Calu3 (cell line): Measurements from ENCODE around the gene KLC1. TPM values are rescaled to one million over a fixed set of nuclear protein-coding genes. Genes with fewer than 3 reads are reported as not detected.

Experiments used
- BruUV-seq: library from RNA; stranded (reverse); fragments of 400-500 nt; replicated peaks from 2 replicates; lab custom pipeline; 2021; lab: Mats Ljungman, UMichigan
- CTCF ChIA-PET: fragments of 300-600 bp; sonication (Branson Sonifier 250); formaldehyde crosslinking; loops from one replicate; lab custom pipeline; 2022; ENCODE audit warnings: antibody characterized with exemption; lab: Charles Lee
- DNase-seq: peaks from one replicate; pipeline ENCODE4 v3.0.0; 2022
- H3K27ac Mint-ChIP-seq: one replicate; pipeline ENCODE4 v1.8.0; 2022; ENCODE audit warnings: mixed read lengths; ENCODE audit not compliant: unreplicated experiment
- H3K27me3 Mint-ChIP-seq: one replicate; pipeline ENCODE4 v1.8.0; 2022; ENCODE audit warnings: mixed read lengths; ENCODE audit not compliant: unreplicated experiment
- H3K36me3 Mint-ChIP-seq: one replicate; pipeline ENCODE4 v1.8.0; 2022; ENCODE audit warnings: mild to moderate bottlenecking, moderate library complexity, mixed read lengths; ENCODE audit not compliant: insufficient read depth, unreplicated experiment
- H3K4me1 Mint-ChIP-seq: one replicate; pipeline ENCODE4 v1.8.0; 2022; ENCODE audit warnings: mild to moderate bottlenecking, low read depth, mixed read lengths; ENCODE audit not compliant: unreplicated experiment
- H3K4me3 Mint-ChIP-seq: one replicate; pipeline ENCODE4 v1.8.0; 2022; ENCODE audit warnings: mild to moderate bottlenecking, low read depth, moderate library complexity, mixed read lengths; ENCODE audit not compliant: unreplicated experiment
- H3K9me3 Mint-ChIP-seq: one replicate; pipeline ENCODE4 v1.8.0; 2022; ENCODE audit warnings: low read depth, mixed read lengths; ENCODE audit not compliant: unreplicated experiment
- intact Hi-C: fragments of 100-400 bp; cut with micrococcal nuclease; formaldehyde crosslinking; loops from one replicate; pipeline ENCODE4 v1.10.0; 2022; ENCODE audit not compliant: unreplicated experiment
- total RNA-seq: library from RNA; stranded (reverse); gene quantifications from 2 replicates; pipeline ENCODE4 v1.2.3, GENCODE V29; 2022
- TF ChIP-seq, protein P1 (sequence below): fragments of 200-600 bp; IDR thresholded peaks from one replicate; pipeline ENCODE4 v1.8.0; 2022; ENCODE audit warnings: antibody characterized with exemption; ENCODE audit not compliant: unreplicated experiment

KLC1 gene
- total RNA-seq, 1 experiment from 2014 or later = 124 TPM

DNA sequence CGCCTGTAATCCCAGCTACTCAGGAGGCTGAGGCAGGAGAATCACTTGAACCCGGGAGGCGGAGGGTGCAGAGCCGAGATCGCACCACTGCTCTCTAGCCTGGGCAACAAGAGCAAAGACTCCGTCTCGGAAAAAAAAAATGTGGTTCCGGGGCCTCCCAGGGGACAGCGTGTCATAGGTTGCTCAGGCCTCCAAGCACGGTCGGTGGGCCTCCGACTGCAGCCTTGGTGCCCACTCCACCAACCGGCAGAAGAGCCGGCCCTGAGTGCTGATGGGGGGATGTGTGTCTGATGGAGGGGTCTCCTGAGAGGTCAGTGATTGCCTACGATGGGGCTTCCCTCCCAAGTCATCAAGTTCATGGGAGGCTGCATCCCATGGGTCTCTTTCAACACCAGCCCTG is 102.5 kb downstream of the KLC1 start:
- TF ChIP-seq, protein P1, sequence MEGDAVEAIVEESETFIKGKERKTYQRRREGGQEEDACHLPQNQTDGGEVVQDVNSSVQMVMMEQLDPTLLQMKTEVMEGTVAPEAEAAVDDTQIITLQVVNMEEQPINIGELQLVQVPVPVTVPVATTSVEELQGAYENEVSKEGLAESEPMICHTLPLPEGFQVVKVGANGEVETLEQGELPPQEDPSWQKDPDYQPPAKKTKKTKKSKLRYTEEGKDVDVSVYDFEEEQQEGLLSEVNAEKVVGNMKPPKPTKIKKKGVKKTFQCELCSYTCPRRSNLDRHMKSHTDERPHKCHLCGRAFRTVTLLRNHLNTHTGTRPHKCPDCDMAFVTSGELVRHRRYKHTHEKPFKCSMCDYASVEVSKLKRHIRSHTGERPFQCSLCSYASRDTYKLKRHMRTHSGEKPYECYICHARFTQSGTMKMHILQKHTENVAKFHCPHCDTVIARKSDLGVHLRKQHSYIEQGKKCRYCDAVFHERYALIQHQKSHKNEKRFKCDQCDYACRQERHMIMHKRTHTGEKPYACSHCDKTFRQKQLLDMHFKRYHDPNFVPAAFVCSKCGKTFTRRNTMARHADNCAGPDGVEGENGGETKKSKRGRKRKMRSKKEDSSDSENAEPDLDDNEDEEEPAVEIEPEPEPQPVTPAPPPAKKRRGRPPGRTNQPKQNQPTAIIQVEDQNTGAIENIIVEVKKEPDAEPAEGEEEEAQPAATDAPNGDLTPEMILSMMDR = no peak
- Mint-ChIP-seq H3K9me3 (no peaks in the 10 kb centered on the region), H3K27ac (no peak overlapping the region), H3K36me3 (peaks cover 47% of the 10 kb centered on the region), H3K27me3 (no peaks in the 10 kb centered on the region), H3K4me1 (no peaks in the 10 kb centered on the region), H3K4me3 (no peak overlapping the region)
- intact Hi-C loops = no loop called here
- DNase-seq = no peak
- BruUV-seq = no TSS peak
- CTCF ChIA-PET = no interaction called here

DNA sequence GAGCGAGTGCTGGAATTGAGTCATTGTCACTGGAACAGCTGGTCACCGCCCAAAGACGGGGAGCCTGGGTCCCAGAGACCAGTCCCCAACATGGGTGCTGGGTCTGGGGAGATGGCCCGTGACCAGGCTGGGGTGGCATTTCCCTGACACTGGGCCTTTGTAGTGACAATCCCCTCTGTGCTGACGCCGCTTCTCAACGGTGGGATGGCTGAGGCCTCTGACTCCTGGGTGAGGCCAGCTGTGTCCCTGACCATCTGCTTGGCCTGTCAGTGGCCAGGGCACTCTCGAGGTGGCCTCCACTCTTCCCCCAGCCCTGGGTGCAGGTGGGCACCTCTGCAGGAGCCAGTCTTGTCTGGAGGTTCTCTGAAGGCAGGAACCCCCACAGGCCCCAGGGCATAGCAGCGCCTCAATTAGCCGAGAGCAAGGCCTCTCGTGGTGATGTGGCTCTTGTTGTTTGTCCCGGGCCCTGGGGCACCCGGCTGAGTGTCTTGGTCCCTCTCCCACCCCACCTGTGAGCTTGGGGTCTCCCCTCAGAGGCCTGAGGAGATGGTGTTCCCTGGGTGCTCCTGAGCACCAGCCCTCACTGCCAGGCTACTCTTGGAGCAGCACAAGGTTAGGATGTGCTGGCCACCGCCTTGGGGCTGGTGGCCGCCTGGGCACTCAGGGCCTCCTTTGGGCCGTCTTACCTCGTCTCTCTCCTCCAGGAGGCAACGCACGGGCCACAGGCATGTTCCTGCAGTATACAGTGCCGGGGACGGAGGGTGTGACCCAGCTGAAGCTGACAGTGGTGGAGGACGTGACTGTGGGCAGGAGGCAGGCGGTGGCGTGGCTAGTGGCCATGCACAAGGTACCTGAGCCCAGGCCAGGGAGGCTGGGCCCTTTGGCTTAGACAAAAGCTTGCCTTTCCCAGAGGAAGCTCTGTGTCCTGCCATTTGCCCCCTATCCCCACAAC is 103.2 kb downstream of the KLC1 start:
- H3K36me3 Mint-ChIP-seq = peaks cover 47% of the 10 kb centered on the region
- DNase-seq = no peak
- intact Hi-C loops = no loop called here
- no peaks in the 10 kb centered on the region for H3K27me3 Mint-ChIP-seq
- no peaks in the 10 kb centered on the region for H3K4me1 Mint-ChIP-seq
- no peak overlapping the region for H3K4me3 Mint-ChIP-seq
- TF ChIP-seq, protein P1 = no peak
- H3K27ac Mint-ChIP-seq = no peak overlapping the region
- H3K9me3 Mint-ChIP-seq = no peaks in the 10 kb centered on the region
- BruUV-seq = no TSS peak
- CTCF ChIA-PET = interaction anchor here (0.6 kb wide), 1 partner anchor 83 kb away, joined by 5 read pairs; no protein-coding TSS in a partner anchor

DNA sequence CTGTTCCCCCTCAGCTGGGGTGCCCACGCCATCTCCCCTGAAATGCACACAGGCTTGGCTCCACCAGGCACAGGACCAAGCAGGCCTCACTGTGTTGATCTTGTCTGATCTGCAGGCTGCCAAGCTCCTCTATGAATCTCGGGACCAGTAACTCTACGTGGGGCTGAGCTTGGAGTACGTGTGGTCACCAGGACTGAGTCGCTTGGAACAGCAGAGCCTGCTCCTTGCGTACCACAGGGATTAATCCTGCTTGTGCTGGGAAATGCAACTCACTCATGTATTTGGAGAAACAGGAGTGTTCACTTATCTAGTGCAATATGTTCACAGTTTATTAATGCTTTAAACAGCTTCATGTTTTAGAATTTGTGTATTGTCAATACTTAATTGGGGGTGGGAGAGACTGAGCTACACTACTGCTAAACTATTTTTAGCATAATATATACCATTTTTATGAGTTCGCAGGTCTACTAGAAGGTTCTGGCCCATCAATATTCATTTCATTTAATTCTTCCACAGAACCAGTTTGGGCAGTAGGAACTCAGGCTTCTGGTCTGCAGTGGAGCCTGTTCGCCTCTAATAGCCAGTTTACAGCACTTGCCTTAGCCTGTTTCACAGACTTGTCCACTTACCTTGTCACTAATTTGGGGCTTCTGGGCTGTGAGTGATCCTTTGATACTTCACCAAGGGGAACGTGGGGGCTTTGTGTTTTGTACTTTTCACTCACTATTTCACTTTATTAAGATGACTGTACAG is 104.0 kb downstream of the KLC1 start:
- TF ChIP-seq, protein P1 = no peak
- no peaks in the 10 kb centered on the region for H3K27me3 Mint-ChIP-seq
- intact Hi-C loops = no loop called here
- no peak overlapping the region for H3K27ac Mint-ChIP-seq
- peaks cover 47% of the 10 kb centered on the region for H3K36me3 Mint-ChIP-seq
- H3K4me3 Mint-ChIP-seq = no peak overlapping the region
- no peak for DNase-seq
- H3K9me3 Mint-ChIP-seq = no peaks in the 10 kb centered on the region
- CTCF ChIA-PET = no interaction called here
- BruUV-seq = TSS peak; percentile 61
- no peaks in the 10 kb centered on the region for H3K4me1 Mint-ChIP-seq

DNA sequence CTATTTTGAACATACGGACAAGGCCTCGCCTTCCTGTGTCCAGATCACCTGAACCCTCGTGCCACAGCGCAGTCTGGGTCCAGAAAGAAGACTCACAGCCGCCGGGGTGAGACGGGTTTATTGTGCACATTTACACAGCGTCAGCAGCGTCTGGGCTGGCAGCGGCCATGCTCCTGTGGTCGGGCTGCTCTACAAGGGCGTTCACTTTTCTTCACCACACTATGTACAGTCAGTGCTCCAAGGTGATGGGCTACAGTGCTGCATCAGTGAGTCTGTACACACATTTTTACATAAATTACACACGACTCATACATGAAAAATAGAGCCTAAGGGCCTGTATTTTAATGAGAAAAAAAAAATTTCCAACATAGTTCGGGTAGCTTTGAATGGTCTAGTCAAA is 104.6 kb downstream of the KLC1 start:
- H3K9me3 Mint-ChIP-seq = no peaks in the 10 kb centered on the region
- no peak overlapping the region for H3K4me3 Mint-ChIP-seq
- intact Hi-C loops = no loop called here
- no peaks in the 10 kb centered on the region for H3K27me3 Mint-ChIP-seq
- no peaks in the 10 kb centered on the region for H3K4me1 Mint-ChIP-seq
- H3K36me3 Mint-ChIP-seq = peaks cover 47% of the 10 kb centered on the region
- BruUV-seq = no TSS peak
- CTCF ChIA-PET = no interaction called here
- no peak for DNase-seq
- H3K27ac Mint-ChIP-seq = no peak overlapping the region
- TF ChIP-seq, protein P1 = no peak
